Ovary (tissue), 3 donors: ENCODE results near the gene IMMP2L.

Experiments
- EP300 ChIP-seq: sonication (generic); formaldehyde crosslinking; IDR thresholded peaks from one replicate; pipeline ENCODE4 v1.6.1; 2017; ENCODE audit warnings: antibody characterized with exemption
- TF ChIP-seq, protein P1 (sequence below), 3 donors: fragments of 450-650 bp in 2 of 3; fragments of 200-600 bp in 1 of 3; IDR thresholded peaks; one replicate each; pipeline versions ENCODE4 v1.5.1 to v1.8.0; 2016 to 2022; ENCODE audit warnings: antibody characterized with exemption in 3 of 3, mild to moderate bottlenecking in 1 of 3
- donor health status: DM: no; HTN: no; CAD: no.

DNA sequence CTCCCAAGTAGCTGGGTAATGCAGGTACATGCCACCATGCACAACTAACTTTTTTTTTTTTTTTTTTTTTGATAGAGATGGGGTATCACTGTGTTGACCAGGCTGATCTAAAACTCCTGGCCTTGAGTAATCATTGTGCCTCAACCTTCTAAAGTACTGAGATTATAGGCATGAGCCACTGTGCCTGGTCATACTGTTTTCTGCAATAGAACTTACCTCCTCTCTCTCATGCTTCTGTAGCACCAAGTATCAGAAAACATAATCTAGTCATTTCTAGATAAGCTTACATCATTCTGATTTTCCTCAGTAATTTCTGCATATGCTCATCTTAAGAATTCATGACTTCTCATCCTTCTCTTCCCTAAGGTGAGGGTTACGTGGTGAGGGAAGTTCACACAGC, 210.0 kb downstream of the IMMP2L start:
- no peak for TF ChIP-seq EP300
- TF ChIP-seq, protein P1, sequence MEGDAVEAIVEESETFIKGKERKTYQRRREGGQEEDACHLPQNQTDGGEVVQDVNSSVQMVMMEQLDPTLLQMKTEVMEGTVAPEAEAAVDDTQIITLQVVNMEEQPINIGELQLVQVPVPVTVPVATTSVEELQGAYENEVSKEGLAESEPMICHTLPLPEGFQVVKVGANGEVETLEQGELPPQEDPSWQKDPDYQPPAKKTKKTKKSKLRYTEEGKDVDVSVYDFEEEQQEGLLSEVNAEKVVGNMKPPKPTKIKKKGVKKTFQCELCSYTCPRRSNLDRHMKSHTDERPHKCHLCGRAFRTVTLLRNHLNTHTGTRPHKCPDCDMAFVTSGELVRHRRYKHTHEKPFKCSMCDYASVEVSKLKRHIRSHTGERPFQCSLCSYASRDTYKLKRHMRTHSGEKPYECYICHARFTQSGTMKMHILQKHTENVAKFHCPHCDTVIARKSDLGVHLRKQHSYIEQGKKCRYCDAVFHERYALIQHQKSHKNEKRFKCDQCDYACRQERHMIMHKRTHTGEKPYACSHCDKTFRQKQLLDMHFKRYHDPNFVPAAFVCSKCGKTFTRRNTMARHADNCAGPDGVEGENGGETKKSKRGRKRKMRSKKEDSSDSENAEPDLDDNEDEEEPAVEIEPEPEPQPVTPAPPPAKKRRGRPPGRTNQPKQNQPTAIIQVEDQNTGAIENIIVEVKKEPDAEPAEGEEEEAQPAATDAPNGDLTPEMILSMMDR (IDR thresholded peaks at IDR 0.05): no peak
